Hindlimb muscle (tissue), 1 donor: ENCODE results near the gene GTF3C1. TPM values are rescaled to one million over a fixed set of nuclear protein-coding genes. Genes with fewer than 3 reads are reported as not detected.

Experiments used
- DNase-seq: peaks from one replicate; pipeline ENCODE4 v3.0.0-alpha.2; 2013
- polyA plus RNA-seq: library from polyadenylated mRNA; unstranded; fragments of 120-200 nt; gene quantifications from one replicate; pipeline ENCODE4 v1.2.1, GENCODE V29; 2013; ENCODE audit not compliant: insufficient read length

The GTF3C1 gene
- polyA plus RNA-seq, 1 donor, result 53.4 TPM

- DNase-seq, result no peak
Observed at GRCh38 chr16:27515874-27516353, 33.8 kb downstream of the GTF3C1 start.

- DNase-seq, result no peak
Observed at GRCh38 chr16:27514806-27515205, 34.9 kb downstream of the GTF3C1 start.

DNA sequence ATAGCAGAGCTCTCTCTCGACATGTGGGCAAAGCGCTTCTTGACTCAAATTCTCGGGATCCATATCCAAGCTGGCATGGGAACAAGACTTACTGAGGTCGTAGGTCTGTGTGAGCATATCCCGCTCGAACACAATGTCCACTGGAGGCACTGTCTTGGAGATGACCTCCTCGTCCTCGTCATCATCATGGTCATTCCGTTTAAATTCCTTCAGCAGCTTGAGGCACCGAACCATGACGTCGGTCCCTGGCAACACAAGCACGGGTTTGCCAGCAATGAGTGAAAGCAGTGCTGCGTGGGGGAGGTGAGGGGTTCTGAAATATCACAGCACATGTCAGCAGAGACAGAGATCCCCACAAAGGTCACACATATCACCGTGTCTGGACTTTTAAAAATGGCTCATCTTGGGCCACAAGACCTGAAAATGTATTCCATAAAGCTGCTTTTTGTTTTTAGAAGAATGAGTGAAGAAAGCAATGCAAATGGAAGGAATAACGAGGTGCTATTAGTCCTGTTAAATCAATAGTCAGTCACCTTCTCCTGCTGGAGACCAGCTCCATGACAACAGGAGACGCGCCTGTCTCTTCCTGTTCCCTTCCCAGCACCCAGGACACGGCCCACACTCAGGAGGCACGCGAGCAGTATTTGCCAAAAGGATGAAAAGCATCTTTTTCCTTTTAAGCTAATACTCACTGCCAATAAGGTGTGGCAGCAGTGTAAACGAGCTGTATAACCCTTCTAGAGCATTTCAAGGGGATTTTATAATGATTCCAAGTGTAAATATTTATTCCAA, 37.9 kb downstream of the GTF3C1 start:
- no peak for DNase-seq

DNA sequence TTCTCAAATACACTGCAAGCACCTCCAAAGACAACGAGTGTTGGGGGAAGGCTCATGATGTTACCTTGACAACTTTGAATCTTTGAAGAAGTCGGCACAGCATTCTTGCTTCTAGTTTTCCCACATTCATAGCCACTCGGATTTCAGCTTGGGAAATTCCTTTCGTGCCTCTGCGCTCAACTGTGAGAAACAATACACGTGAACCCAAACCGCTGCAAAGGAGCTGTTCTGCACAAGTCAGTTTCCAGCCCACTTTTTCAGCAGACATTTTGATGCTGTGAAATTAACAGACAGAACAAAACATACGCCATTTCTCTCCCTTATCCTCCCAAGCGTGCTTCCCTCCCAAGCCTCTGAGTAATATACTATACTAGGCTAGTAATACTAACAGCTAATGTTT, 41.2 kb downstream of the GTF3C1 start:
- DNase-seq, result no peak

GRCh38 chr16:27506771-27507170, 42.9 kb downstream of the GTF3C1 start:
- DNase-seq, result no peak

DNA sequence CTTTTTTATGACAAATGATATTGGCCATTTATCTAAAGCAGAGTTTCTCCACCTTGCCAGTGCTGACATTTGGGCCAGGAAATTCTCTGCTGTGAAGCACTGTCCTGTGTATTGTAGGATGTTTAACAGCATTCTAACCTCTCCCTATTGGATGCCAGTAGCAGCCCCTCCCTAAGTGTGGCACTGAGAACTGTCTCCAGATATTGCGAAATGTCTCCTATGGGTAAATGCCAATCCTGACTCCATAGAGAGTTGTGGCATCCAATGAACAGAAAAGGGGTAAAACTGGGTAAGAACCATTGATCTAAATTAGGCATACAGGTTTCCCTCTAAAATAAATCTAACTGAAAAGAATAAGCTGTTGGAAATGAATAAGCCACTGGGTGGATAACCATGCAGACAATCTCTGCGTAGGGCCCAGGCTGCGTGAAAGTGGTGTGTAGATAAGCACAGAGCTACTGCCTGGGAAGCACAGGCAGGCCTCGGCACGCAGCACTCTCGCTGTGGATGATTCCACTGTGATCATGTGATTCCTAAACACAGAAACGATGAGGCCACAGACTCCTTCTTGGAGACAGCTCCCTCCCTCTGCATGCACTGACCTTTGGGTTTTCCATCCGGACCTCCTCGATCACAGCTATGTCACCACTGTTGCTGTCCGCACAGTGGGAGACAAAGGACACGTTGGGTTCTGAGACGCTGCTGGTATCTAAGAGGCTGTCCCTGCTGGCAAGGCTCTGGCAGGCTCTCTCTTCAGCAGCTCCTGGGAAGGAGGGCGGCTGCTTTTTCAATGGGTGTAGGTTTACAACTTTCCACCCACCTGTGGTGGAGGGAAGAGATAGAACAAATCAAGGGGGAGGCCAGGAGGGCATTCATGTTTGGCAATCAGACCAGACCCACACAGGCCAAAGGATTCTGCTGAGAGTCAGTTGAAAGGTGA, 44.1 kb downstream of the GTF3C1 start:
- DNase-seq, result no peak

DNA sequence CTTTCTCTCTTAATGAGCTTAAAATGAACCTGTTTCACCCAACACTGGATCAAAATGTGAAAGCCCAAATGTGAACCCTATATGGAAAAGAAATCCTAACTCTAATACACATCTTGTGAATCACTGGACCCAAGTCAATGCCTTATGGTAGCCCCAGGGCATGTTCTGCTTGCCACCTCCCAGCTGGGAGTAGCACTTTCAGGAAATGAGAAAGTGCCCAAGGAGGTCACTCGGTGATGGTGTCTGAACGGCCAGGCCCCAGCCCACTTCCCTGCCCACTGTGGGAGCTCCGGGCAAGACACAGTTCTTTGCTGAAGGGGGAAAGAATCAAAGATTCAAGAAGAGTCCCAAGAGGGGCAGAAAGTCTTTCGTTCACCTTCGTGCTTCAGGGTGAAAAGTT, 46.1 kb downstream of the GTF3C1 start:
- DNase-seq, result no peak

DNA sequence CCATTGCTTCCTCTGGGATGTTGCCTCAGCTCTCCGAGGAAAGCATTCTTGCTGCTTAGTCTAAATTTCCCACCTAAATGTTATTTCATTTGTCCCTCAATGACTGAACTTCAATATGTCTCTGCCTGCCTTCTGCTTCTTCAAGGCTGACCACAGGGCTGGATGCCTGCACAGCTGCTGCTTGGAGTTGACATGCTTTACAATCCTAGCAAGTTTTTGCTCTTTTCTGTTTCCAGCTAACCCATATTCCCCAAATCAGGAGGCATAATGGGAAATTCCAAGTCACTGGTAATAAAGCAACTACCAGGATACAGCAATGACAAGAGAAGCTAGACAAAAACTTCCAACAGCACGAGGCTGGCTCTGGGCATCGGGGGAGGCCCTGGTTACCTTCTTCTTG, 48.9 kb downstream of the GTF3C1 start:
- no peak for DNase-seq

DNA sequence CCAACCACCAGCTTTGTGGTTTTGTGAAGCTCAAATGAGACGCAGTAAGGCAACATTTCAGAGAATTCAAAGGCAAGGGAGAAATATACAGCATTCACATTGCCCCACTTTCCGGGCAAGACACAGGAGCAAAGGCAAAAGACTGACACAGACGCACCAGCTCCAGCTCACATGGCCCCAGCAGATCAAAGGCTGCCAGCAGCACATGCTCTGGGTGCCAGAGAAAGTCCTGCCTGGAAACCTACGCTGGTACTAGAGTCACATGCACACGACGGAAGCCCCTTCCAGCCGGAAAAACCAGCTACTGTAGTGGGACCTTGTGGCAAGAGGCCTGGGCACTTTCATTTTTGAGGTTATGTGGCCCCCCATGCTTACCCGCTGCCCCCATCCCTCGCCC, 50.1 kb downstream of the GTF3C1 start:
- DNase-seq, result no peak

- DNase-seq, result no peak
Observed at GRCh38 chr16:27498916-27499658, 50.6 kb downstream of the GTF3C1 start.

- no peak for DNase-seq
Observed at GRCh38 chr16:27498031-27498825, 51.5 kb downstream of the GTF3C1 start.

GRCh38 chr16:27495191-27495590, 54.5 kb downstream of the GTF3C1 start:
- DNase-seq, result peak; percentile 19

DNA sequence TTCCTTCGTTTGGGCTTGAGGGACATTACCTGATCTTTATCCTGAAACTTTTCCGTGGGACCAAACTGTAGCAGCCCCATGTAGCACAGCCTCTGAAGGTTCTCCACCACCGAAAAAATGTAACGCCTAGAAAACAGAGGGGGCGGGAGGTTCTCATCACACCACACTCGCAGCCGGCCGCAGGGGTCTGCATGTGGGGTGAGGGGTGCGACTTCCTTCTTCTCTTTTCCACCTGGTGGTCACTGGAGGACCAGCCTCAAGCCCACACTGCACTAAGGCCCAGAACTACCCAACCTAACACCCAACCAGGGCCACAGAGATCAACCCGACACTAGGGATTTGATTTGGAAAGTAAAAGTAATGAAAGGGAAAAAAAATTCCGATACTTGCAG, 57.1 kb downstream of the GTF3C1 start:
- no peak for DNase-seq

- DNase-seq, result no peak
Observed at GRCh38 chr16:27491894-27492587, 57.7 kb downstream of the GTF3C1 start.

GRCh38 chr16:27489906-27490305, 59.8 kb downstream of the GTF3C1 start:
- DNase-seq, result no peak

- DNase-seq, result no peak
Observed at GRCh38 chr16:27489421-27489820, 60.3 kb downstream of the GTF3C1 start.

- DNase-seq, result no peak
Observed at GRCh38 chr16:27486760-27487159, 63.0 kb downstream of the GTF3C1 start.

GRCh38 chr16:27486344-27486743, 63.4 kb downstream of the GTF3C1 start:
- no peak for DNase-seq

DNA sequence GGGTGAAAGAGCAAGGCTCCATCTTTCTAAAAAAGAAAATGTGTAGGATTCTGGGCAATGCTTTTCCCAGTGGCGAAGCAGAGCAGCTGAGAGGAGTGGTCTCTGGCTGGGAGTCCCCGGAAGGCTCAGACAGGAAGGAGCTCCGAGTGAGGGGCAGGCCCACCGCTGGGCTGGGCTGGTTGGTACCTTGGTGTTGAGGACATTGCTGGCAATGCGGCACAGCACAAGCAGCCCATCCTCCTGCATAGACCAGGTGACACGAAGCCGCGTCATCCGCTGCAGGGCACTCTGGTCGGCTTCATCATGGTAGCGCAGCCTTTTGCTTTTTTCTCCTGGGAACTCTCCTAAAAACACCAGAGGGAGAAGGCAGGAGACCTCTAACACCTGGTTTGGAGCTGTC, 63.9 kb downstream of the GTF3C1 start:
- no peak for DNase-seq

DNA sequence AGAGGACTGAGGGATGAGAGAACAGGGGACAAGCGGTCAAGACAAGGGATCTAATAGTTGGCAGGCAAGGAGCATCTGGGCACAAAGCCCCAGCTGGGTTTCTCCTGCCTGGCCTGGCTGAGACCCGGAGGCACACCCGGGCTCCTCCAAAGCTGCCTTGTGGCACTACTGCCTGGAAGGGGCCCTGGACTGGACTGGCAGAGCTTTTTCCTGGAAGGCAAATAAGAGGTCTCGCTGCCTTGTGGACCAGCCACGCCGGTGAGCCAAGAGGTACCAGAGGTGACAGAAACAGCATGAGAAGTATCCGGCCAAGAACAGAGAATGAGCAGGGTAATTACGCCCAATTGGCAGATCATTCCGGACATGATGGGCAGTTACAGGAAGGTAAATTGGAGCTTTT, 64.6 kb downstream of the GTF3C1 start:
- no peak for DNase-seq

- no peak for DNase-seq
Observed at GRCh38 chr16:27483624-27484023, 66.1 kb downstream of the GTF3C1 start.
